MV-4-11 (cell line): Measurements from ENCODE around the gene SPHK2.
"Not testable (repeated sequence)": the region's sequence is repeated elsewhere in the genome, so short reads cannot be mapped to it uniquely, and the experiment has no call there.

Source experiments
- DNase-seq: peaks from one replicate; lab custom pipeline; 2025; lab: John Stamatoyannopoulos, UW

Gene SPHK2

DNA sequence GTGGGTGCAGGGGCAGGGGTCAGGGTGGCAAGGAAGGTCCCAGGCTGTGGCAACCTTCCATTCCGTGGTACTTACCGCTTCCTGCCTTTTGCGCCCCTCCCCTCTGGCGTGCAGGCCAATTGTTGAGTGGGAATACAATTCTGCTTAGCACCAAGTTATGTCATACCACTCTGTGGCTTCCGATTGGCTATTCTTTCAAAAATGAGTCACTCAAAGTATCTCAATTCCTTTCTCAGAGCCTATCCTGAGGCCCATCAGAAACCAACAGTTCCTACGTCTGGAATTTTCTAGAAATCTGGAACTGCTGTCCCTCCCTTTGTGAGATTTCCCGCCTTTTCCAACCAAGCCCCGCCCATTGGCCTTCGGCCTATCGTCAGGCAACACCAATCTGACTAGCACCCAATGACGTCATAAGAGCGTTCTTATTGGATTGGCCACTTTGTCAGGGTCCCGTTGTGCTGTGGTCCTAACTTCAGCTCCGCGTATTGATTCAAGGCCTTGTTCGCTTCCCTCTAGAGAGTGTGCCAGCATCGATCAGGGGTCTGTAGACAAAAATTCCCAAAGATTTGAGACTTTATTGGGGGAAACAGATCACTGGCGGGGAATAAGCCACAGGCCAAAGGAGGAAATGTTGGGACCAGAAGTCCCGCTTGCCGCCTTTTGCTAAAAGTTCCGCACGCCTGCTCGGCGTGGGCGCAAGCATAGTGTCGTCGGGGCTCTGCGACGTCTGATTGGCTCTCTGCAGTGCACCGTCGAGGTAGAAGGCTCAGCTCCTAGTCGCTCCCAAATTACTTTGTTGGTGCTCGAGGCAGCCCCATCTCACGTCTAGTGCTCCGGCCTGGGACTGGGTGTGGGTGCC, 41.8 kb downstream of the SPHK2 start:
- peak; percentile 98 for DNase-seq

DNA sequence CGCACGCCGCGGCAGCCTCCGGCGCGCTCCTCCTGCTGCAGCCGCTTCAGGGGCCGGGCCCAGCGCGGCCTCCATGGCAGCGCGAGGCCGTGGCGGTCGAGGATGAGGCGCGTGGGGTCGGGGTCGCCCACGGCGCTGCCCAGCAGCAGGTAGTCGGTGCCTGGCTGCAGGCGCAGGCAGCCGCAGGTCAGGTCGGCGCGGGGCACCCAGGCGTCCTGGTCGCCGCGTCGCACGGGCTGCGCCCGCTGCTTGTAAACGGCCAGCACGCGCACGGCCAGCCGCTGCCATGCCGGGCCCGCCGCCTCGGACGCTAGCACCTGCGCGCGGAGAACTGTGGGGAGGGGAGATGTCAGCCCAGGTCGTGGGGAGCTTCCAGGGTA, 42.4 kb downstream of the SPHK2 start:
- no peak for DNase-seq

DNA sequence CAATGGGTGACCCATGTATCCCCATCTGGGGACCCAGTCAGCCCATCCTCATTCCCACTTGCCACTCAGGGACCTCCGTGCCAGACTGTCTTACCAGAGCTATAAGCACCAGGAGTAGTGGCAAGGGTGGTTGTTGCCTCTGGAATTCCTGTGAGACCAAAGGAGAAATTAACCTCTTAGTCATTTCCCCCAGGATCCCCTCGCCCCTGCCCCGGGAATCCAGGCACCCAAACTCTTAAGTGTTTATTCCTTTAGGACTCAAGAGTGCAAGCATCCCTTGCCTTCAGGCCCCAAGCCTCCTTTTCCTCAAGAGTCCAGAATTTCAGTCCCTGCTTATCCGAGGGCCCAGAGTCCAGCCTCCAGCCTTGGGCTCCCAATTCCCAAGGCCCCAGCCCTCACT, 44.4 kb downstream of the SPHK2 start:
- no peak for DNase-seq

DNA sequence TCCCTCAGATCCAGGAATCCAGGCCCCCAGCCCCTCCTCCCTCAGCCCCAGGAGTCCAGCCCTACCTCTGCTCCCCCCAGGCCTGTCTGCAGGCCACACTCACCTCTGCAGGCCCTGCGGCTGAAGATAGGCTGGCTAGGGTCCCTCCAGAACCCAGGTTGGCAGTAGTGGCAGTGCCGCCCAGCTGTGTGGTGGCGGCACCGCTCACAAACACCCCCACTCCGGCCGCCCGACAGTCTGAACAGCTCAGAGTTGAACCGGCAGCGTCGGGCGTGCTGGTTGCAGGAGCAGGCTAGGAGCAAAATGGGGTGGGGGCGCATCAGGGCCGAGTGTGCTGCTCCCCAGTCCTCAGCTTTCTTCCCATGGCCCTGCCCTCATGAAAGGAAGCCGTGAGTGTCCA, 45.2 kb downstream of the SPHK2 start:
- DNase-seq = no peak

DNA sequence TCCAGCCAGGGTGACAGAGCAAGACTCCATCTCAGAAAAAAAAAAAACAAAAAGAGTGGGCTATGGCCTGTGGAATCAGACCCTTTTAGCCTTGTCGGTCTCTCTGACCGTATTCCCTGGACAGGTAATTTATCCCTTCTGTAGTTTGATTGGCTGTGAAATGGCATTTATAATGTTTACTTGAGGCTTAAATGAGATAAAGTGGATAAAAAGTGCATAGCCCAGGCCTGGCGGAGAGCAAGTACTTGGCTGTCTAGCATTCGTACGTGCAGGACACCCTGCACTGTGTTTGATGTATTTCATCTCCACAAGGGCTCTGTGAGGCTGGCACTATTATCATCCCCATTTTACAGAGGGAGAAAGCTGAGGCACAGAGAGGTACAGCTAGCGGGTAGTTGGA, 46.5 kb downstream of the SPHK2 start:
- DNase-seq = no peak

GRCh38 chr19:48668332-48668731, 49.0 kb downstream of the SPHK2 start:
- no peak for DNase-seq

DNA sequence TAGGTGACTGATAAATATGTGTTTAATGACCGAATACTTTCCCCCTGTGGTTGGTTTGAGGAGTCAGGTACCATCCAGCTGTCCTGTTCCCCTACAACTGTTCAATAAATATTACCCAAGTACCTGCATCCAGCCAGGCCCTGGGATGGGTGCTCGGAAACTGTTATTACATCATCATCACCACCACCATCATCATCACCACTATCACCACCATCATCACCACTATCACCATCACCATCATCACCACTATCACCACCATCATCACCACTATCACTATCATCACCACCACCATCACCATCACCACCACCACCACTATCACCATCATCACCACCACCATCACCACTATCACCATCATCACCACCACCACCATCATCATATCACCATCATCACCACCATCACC, 49.5 kb downstream of the SPHK2 start:
- DNase-seq = no peak

DNA sequence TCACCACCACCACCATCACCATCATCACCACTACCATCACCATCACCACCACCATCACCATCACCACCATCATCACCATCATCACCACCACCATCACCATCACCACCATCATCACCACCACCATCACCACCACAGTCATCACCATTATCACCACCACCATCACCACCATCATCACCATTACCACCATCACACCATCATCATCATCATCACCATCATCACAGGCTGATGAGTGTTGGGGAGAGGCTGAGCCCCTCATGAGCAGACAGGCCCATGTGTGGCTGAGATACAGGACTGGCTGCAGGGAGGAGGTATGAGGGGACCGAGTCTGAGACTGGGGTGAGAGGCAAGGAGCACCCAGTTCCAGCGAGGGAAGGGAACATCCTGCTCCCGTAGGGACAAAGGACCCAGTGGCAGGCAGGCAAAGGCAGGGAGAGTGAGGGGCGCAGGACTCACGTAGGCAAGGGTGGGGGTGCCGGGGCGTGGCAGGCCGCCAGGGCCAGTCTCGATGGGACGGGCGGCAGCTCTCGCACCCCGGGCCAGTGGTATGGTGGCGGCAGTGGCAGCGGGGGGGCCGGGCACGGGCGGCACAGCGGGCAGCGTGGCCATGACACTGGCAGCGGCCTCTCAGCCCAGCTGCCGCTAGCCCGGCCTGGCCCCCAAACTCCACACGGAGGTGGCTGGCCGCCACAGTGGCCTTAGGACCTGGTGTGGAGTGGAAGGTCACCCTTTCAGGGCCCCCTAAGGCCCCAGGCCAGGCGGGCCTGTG, 50.8 kb downstream of the SPHK2 start:
- no peak for DNase-seq

DNA sequence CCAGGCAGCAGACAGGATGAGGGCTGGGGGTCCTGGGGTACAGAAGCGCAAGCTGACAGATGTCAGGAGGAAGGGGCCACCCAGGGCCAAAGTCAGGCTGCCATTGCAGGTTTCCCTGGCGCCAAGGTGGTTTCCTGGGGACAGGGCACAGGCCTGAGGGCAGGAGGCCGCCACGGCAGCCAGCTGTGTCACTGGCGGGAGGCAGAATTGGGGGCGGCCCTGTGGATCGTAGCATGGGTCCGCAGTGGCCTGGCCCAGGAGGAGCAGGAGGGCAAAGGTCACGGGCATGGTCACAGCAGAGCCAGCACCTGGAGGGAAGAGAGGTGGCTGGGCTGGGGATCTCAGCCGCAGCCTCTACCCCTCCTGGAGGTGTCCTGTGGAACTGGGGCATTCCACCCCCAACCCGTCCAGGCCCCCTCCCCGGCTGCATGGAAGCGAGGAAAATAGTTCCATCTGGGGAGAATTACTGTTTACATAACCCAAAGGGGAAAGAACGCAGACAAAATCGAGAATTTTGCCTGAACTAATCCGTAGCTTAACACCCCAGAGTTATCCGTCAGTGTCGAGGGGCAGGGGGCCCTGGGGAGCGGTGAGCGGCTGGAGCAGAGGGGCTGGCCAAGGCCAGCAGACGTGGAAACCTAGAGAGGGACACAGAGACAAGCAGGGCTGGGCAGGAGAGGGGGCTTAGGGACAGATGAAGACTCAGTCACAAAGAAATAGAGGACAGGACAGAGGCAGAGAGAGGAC, 51.6 kb downstream of the SPHK2 start:
- no peak for DNase-seq

GRCh38 chr19:48671446-48671995, 52.2 kb downstream of the SPHK2 start:
- DNase-seq = no peak

- DNase-seq = no peak
Measured at GRCh38 chr19:48672994-48673393, 53.7 kb downstream of the SPHK2 start, which contains the start of gene NTN5. TSS of gene NTN5 (minus strand) at chr19:48673017. CDS start at chr19:48670986, 2,031 bp downstream.

DNA sequence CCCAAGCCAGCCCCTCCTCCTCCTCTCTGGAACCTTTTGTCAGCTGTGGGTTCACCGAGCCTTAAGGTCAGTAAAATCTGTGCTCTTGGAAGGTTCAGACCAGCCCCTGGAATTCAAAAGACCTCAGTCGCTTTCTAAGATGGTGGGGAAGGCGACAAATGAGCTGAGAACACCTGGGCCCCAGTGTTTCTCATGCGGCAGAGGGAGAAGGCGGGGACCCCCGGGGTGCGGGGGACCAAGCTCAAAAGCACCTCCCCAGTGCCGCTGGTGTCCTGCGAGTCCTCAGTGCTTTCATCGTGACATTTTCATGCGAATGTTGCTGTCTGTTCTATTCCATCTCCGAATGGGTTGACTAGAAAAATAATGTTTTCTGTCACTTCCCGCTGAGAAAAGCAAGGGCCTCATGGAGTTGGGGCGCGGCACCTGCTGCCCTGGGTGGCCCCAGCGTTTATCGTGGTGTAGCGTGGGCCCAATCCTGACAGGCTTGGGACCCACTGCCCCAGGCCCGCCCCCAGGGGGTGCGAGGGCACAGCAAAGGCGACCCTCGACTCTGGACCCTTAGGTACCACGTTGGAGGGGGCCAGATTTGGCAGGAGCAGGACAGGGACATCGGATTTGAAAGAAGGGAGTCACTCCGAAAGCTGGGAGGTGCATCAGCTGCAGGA, 54.3 kb downstream of the SPHK2 start:
- DNase-seq = no peak

- DNase-seq = no peak
Measured at GRCh38 chr19:48674216-48674809, 55.0 kb downstream of the SPHK2 start.

- peak; percentile 80 for DNase-seq
Measured at GRCh38 chr19:48674921-48675824, 55.9 kb downstream of the SPHK2 start.

- DNase-seq = no peak
Measured at GRCh38 chr19:48676487-48676886, 57.2 kb downstream of the SPHK2 start.

GRCh38 chr19:48676887-48677286, 57.6 kb downstream of the SPHK2 start:
- no peak for DNase-seq

DNA sequence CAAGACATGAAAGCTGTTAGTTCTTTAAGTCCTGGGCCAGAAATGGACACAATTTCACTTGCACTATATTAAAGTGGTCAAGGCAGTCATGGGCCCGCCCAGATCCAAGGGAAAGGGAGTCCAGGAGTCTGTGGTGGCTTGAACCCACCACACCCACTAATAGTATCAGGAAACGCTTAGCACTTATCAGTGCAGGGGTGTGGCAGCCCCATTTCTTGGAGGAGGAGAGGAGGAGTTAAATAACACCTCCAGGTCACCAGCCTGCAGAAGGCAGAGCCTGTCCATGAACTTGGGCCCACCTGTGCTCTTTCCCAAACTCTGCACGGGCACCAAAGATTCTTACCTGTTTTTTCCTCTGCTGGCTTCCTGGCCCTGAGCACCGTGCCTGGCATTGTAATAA, 58.9 kb downstream of the SPHK2 start:
- DNase-seq = no peak

- DNase-seq = not testable (repeated sequence)
Measured at GRCh38 chr19:48680006-48680405, 60.7 kb downstream of the SPHK2 start.
